GM21360 (cell line): ENCODE data around the gene TMEM217.

ENCODE experiments used
- ATAC-seq: cut with Tn5 transposase; IDR thresholded peaks from one replicate; pipeline ENCODE4 v1.9.1; 2021; ENCODE audit warnings: mild to moderate bottlenecking, moderate library complexity; ENCODE audit not compliant: unreplicated experiment

TMEM217 gene

DNA sequence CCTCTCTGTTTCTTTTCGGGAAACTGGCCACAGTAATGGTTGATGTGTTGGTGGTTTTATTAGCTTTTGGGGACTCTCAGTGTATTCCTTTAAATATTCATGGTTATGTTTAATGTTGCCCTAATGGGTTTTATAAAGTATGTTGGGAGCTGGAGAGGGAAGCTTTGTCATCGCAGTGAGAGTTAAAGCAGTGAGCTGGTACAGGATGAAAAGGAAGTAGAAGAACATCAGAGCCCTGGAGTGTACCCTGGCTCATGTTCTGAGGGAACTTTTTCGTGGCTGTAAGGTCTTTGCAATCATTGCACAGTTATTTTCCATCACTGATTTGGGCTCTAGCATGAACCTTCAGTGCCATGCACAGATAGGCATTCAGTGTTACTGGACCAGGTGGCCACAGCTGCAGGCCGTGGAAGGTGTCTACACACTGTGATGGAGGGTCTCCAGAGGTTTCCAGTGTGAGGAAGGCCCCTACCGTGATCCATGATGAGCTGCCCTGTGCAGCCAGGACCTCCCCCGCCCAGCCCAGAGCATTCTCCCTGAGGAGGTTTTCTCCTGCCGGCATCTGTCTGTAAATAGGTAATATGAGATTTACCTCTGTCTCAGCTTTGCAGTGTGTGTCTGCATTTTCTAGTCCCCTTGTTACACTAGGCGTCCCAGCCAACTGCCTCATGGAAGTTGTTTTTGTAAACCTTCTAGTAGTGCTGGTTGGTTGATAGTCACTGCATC, 22.4 kb upstream of the TMEM217 start:
- no peak for ATAC-seq

DNA sequence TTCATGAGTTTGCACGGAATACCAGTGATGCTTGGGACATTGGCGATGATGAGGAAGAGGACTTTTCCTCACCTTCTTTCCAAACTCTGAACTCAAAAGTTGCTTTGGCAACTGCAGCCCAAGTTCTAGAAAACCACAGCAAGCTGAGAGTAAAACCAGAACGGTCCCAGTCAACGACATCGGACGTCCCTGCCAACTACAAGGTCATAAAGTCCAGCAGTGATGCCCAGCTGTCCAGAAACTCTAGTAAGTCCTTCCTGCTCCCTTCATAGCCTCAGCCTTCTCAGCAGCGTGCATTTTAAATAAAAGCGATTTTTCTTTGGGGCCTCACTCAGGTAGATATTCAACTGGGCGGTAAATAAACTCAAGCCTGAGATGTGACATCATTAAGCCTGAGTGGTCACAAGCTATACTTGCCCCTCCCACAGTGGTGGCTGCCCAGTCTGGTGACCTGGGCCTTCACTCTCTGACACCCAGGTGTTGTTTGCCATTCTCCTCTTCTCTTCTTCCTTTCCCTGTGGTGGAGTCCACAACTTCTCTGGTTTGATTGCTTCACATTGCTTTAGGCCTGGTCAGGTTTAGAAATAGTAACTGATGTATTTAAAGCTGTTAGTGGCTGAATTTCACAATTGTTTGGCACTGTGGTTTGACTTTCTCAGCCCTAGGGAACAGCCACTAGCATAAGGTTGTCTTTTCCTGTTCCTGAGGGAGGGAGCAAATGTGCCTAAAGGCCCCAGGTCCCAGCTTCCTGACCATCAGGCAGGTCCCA, 21.6 kb upstream of the TMEM217 start:
- ATAC-seq = no peak

DNA sequence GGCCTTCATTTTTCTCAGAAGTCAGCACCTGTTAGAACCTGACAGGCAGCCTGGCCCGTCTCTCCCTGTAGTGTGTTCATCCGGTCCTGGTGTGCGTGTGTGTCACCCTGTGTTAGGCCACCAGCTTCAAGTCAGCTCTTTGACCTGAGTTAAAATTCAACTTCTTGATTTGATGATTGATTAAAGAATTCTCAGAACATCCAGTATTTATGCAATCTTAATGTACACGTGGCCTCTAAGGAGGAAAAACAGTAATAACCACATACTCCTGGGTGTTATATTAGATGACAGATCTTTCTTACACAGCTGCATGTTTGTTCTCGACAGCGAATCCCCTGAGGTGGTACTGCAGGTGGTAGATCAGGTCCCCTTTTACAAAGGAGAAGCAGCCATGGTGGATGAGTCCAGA, 19.1 kb upstream of the TMEM217 start:
- ATAC-seq = no peak

DNA sequence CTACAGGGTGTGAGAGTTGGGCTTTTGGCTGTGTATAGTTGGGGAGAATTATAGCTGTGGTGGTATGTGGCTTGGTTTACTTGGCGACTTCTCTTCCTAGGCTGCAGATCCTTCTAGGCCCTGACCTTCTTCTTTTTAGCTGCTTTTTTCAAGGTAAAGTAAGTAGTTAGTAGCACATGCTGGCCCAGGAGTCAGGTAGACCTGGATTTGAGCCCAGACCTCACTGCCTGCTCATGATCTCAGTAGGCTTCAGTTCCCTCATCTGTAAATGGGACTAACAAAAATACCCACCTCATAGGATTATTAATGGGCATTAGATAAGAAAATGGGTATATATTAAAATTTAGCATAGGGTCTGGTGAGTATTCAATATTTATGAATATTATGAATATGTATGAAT, 17.4 kb upstream of the TMEM217 start:
- ATAC-seq = no peak

DNA sequence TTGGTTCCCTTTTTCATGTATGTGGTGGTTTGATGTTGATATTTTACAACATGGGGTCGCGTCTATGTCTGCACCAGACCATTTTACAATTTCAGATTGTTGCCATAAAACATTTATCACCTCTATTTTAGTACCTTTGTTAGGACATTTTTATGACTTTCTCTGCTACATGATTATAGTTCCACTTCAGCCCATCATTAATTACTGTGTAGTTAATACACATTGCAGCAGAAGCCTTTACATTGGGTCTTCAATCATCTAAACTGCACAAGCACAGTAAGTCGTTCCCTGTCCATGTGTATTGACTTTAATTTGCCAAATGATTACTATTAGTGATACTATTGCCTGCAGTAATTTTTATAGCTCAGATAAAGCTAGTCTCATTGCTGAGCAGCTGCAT, 15.7 kb upstream of the TMEM217 start:
- ATAC-seq = no peak

DNA sequence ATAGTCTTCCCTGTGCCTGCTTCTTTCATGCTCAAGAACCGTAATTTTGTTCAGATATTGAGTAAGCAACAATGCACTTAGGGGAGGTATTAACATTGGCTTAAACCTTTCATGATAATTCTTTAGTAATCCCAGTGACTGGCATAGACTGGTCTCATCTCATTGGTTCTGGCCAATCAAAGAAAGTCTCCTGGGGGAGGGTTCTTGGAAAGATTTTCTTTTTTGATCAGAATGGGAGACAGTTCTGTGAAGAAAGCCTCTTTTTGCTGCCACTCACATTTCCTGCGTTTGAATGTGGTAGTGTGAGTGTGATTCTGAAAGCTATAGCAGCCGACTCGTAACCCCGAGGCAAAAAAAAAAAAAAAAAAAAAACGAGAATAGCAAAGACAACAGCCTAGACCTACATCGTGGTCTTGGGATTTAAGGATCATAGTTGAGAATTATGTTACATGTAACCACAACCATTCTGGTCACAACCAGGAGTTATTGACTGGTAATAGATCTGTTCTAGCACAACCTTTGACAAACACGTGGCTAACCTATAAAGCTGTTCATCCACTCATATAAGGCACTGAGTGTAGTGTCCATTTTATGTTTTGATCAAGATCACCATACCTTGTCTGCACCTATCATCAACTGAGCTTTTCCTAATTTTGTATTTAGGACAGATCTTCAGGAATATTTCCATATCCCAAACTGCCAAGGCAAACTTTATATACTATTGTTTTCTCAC, 15.1 kb upstream of the TMEM217 start:
- no peak for ATAC-seq

DNA sequence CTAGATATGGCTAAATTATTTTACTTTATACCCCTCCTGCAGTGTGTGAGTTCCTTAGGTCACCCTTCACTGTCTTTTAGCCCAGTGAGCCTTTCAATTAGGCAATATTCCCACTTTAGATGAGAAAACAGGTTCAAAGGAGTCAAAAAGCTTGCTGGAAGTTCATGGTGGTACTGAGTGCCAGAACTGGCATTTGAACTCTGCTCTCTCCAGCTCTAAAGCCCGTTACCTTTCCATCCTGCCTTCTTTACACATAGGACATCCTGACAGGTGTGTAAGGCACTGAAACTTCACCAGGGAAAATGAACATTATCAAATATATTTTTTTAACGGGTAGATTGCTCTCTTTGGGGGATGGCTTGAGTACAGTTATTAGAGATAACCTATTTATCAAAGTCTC, 11.2 kb upstream of the TMEM217 start:
- ATAC-seq = no peak

DNA sequence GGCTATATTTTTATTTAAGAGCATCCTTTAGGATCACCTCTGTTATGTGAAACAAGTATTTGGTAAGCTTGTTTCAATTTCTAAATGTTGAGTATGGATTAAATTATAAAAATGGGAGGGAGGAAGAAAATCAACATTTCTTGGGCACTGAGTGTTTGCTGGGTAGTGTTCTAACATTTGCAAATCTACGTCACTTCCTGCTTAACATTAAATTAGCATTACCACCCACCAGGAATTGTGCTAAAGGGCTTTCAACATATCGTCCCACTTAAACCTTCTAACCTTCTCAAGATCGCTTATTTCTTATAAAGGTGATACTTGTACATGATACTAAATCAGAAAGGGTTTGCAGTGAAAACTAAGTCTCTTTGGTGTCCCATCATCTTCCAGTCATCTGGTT, 7.9 kb upstream of the TMEM217 start:
- ATAC-seq = no peak

DNA sequence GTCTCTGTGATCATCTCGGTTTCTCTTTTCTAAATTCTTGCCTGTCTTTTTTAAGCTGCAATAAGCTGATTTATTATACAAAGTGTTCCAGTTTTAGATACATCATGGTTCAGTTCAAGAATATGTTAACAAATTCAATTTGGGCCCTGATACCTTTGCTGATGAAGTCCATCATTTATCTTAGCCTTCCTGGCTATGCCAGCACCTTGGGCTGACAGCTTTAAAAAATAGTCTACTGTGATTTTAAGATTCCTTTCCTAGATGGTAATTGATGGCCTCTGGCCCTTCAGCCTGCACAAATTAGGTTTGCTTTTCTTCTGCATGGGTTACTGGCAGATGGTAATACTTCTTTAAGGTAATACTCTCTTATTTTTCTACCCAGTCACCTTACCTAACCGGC, 7.1 kb upstream of the TMEM217 start:
- ATAC-seq = no peak

DNA sequence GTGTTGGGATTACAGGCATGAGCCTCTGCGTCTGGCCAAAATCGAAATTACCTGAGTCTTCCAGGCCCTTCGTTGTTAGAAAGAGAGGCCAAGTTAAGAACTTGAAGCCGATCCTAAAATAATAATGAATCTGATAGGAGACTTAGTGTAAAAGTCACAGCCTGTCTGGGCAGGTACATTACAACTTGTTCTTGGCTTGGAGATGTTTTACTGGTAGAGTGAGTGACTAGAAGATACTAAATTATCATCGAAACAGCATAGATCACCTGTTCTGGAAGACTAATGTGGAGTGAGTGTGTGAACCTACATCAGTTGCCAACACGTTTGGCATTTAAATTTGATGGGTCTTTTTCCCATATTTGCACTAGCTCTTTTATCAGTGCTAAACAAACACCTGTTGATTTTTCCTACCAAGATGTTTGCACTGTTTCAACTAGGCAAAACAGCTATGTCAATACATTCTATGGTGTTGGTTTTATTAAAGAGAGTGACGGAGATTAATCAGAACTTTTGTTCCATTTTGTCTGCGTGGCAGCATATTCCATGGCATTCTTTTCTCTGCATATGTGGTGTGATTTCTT, 4.6 kb upstream of the TMEM217 start:
- ATAC-seq = no peak

DNA sequence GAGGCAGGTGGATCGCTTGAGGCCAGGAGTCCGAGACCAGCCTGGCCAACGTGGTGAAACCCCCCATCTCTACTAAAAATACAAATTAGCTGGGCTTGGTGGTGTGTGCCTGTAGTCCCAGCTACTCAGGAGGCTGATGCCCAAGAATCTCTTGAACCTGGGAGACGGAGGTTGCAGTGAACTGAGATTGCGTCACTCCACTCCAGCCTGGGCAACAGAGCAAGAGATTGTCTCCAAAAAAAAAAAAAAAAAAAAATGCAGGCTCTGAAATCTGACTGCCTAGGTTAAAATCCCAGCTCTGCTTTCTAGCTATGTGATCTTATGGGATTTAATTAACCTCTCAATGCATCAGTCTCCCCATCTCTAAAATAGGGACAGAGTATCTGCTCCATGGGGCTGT, 3.3 kb upstream of the TMEM217 start:
- ATAC-seq = no peak

DNA sequence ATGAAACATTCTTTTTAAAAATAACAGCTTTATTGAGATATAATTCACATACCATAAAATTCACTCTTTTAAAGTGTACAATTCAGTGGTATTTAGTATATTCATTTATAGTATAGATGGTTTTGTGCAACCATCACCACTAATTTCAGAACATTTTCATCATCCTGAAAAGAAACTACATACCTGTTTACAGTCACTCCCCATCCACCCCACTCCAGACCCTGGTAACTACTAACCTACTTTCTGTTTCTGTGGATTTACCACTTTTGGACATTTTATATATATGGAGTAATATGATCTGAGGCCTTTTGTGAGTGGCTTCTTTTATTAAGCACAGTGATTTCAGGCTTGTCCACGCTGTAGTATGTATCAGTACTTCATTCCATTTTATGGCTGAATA, 2.5 kb upstream of the TMEM217 start:
- ATAC-seq = no peak

DNA sequence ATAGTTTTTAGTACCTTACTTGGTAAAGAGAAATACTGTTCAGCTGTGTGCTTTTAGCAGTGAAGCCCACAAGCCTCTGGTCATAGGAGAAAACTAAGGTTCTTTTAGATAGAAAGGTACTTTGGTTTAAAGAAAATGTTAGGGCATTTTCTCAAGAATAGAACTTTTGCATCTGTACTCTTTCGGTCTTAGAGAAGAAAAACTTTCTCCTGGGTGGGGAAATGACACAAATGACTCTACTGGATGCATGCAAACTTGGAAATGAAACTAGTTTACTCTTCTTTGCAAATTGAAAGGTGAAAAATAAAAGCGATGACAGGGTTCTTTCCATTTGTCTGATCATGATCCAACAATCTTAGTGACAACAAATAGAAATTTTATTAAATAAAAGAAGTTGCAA, 2.1 kb upstream of the TMEM217 start:
- ATAC-seq = no peak

DNA sequence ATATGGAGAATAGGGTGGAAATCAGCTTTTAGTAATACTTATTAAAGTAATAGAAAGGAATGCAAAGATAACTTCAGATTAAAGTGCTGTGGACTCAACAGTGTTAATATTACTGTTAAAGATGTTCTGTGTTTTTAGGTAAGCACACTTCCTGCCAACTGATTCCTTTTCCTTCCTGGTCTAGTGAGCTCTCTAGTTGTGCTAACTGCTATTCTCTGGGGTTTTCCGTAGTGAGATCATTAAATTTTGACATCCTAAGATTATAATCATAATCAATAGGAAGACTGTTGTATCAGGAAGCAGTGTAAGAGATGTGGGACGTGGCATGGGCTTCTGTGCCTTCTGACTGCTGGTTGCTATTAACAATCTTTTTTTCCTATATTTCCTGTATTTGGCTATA, 1.2 kb upstream of the TMEM217 start:
- no peak for ATAC-seq

DNA sequence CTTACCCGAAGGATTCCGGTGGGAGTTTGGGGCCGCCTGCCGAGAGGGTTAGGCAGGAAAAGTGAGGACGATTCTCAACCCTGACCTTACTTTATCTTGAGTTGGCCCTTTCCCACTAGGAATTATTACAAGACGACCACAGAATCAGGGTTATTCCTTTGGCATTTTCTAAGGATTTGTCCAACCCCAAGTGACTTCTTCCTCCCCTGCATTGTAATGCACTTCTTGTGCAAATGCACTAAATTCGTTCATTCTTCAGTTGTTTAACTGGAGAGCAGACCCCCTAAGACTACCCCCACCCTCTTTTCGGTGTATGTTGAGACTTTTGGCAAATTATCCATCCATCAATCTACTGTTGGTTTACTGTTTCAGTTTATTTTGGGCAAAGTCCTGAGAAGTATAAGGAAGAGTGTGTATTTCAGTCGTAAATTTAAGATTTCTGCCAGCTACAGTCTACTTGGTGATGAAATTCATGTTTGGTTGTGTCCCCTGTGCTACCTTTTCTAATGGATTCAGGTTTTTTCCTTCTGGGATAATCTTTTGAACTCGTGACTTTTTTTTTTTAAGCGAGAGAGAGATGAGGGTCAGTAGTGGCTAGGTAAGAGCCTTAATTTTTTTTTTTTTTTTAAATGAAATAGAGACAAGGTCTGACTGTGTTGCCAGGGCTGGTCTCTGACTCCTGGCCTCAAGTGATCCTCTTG, 611 bp upstream of the TMEM217 start:
- no peak for ATAC-seq

DNA sequence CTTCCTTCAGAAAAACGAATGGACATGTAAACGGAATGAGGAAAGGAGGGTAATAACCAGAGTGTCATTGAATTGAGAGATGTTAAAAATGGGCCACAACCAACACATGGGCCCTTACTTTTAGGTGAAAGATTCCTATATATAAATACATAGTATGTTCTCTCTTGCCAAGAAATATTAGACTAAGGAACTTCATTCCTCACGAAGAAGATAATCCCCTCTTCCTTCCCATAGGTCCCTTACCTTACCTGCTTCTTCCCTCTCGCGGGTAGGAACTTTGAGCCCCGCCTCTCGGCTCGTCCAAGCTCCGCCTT, 667 bp downstream of the TMEM217 start:
- no peak for ATAC-seq

DNA sequence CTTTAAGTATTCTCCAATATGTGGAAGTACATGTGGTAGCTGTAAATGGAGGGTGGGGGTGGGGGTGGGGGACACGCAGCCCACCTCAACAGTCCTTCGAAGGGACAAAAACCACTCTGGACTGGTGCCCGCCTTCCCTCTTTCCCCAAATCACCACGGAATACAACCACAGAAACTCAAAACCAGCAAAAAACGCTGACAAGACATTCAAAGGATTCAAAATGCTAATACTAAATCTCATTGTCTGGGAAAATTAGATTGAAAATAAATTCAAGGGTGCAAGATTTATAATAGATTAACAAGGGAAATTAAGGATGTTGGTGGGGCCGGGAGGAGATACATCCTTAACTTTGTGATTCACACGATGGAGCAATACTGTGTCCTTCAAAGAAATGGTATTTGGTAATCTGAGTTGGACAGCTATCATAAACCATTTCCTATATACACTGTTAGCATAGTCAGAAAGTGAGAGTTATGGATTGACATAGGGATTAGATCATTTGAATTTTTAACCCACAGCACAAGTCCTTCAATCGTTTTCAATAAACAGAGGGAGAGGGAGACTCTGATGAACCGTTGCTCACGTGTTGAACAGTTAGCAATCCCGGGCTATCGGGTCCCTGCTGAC, 1.1 kb downstream of the TMEM217 start:
- no peak for ATAC-seq

DNA sequence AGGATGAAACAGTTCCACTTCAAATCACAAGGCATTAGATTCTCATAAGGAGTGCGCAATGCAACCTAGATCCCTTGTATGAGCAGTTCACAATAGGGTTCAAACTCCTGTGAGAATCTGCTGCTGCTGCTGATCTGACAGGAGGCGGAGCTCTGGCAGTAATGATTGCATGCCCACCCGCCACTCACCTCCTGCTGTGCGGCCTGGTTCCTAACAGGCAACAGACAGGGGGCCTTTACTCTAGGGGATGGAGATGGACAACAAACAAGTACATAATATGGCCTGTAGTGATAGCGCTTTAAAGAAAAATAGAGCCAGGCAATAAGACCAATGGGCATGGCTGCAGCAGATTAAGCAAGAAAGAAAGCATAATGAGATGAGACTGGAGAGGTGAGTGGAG, 3.1 kb downstream of the TMEM217 start:
- no peak for ATAC-seq

DNA sequence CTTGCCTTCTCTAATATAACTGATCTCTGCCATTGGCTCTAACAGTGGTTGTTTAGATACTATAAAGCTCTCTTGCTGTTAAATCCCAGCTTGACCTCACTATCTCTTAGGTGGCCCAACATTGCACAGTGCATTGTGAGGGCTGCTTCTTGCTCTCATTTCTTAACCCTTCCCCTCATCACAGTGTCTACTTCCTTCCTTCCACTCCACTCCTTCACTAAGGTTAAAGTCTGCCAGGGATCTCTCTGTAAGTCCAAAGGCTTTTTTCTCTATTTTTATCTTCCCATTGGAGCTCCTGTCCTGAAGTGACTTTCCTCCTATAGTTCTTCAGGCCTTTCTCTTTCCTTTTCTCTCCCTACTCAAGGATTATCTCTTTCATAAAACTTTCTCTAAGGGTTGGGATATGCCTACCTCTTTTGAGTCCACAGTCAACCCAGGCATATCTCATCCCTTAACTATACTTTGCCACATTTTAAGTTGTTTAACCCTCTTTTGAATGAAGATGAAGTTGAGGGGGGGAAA, 4.4 kb downstream of the TMEM217 start:
- no peak for ATAC-seq

DNA sequence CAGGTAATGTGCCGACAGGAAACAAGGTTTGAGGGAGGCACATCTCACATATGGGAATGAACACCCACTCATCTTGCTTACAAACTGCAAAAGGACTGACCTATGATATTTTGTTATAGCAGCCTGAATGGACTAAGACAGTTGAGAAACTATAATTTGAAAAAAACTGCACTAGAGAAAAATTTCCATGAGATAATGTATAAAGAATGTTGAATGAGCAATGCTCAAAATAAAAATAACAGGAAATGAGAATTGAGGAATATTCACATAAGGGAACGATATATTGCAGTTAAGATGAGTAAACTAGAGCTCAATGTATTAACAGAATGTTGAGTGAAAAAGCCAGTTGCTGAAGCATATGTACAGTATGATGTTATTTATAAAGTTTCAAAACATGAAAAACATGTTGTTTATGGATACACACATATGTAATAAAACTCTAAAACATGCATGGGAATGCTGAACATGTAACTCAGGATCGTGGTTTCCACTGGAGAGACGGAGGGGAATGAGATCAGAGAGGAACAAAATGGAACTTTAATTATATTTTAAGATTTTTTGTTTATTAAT, 6.6 kb downstream of the TMEM217 start:
- ATAC-seq = no peak
